IMR-90 (cell line): Measurements from ENCODE around the gene UCHL1. TPM values are rescaled to one million over a fixed set of nuclear protein-coding genes. Genes with fewer than 3 reads are reported as not detected.

Experiments used
- ATAC-seq: fragments of 200-7000 bp; cut with Tn5 transposase; 2 replicates; pipeline ENCODE4 v1.9.1; 2020; ENCODE audit warnings: low read depth, mild to moderate bottlenecking, moderate library complexity
- BruUV-seq: library from RNA; stranded (reverse); fragments of 400-500 nt; replicated peaks from 2 replicates; lab custom pipeline; 2021; lab: Mats Ljungman, UMichigan
- CTCF ChIA-PET: fragments of 300-600 bp; formaldehyde crosslinking; extraction: SDS; loops from one replicate; lab custom pipeline; 2021; ENCODE audit warnings: antibody characterized with exemption; lab: Yijun Ruan, JAX
- POLR2A ChIA-PET: fragments of 300-600 bp; sonication (Branson Sonifier 250); formaldehyde crosslinking; loops from one replicate; lab custom pipeline; 2022; ENCODE audit warnings: antibody characterized with exemption; ENCODE audit not compliant: unreplicated experiment; lab: Charles Lee
- DNase-seq: peaks from one replicate; pipeline ENCODE4 v3.0.0; 2013
- H2AFZ ChIP-seq: replicated peaks from 2 replicates; pipeline ENCODE3; 2013; ENCODE audit warnings: low read length, mild to moderate bottlenecking; ENCODE audit not compliant: poor library complexity
- H2AK5ac ChIP-seq: 2 replicates; pipeline ENCODE4 v1.6.1; 2013; ENCODE audit warnings: low read depth, low read length, inconsistent platforms
- H2AK9ac ChIP-seq: replicated peaks from 2 replicates; pipeline ENCODE3; 2013; ENCODE audit warnings: mild to moderate bottlenecking, low read depth, low read length, moderate library complexity; ENCODE audit not compliant: poor library complexity
- H2BK120ac ChIP-seq: 2 replicates; pipeline ENCODE4 v1.6.1; 2013; ENCODE audit warnings: low read depth, low read length, inconsistent platforms
- H2BK15ac ChIP-seq: 3 replicates; pipeline ENCODE4 v1.6.1; 2013; ENCODE audit warnings: low read depth, low read length, inconsistent platforms
- H2BK20ac ChIP-seq: 2 replicates; pipeline ENCODE4 v1.6.1; 2013; ENCODE audit warnings: low read depth, mild to moderate bottlenecking, inconsistent platforms, low read length, moderate library complexity
- H2BK5ac ChIP-seq: 2 replicates; pipeline ENCODE4 v1.6.1; 2013; ENCODE audit warnings: mild to moderate bottlenecking, low read depth, low read length, inconsistent platforms; ENCODE audit not compliant: poor library complexity, severe bottlenecking
- H3K14ac ChIP-seq: replicated peaks from 2 replicates; pipeline ENCODE4 v1.6.1; 2013; ENCODE audit warnings: low read depth, low read length, inconsistent platforms
- H3K18ac ChIP-seq: 2 replicates; pipeline ENCODE4 v1.6.1; 2013; ENCODE audit warnings: low read depth, low read length, control low read depth
- H3K23ac ChIP-seq: 2 replicates; pipeline ENCODE4 v1.6.1; 2013; ENCODE audit warnings: low read depth, low read length, inconsistent platforms
- H3K27ac ChIP-seq: 2 replicates; pipeline ENCODE4 v1.5.1; 2013; ENCODE audit warnings: mild to moderate bottlenecking, control low read depth, low read length; ENCODE audit not compliant: insufficient read depth
- H3K27me3 ChIP-seq: 2 replicates; pipeline ENCODE4 v1.6.1; 2013; ENCODE audit warnings: low read length; ENCODE audit not compliant: control insufficient read depth, insufficient read depth
- H3K36me3 ChIP-seq: 2 replicates; pipeline ENCODE4 v1.6.1; 2013; ENCODE audit warnings: low read length, mixed read lengths; ENCODE audit not compliant: control insufficient read depth, insufficient read depth
- H3K4ac ChIP-seq: 2 replicates; pipeline ENCODE4 v1.6.1; 2013; ENCODE audit warnings: low read depth, low read length, inconsistent platforms
- H3K4me1 ChIP-seq: 2 replicates; pipeline ENCODE4 v1.6.1; 2013; ENCODE audit warnings: low read length, mixed read lengths; ENCODE audit not compliant: control insufficient read depth, insufficient read depth
- H3K4me2 ChIP-seq: 2 replicates; pipeline ENCODE4 v1.6.1; 2013; ENCODE audit warnings: low read depth, mild to moderate bottlenecking, control low read depth, low read length, moderate library complexity
- H3K4me3 ChIP-seq: 2 replicates; pipeline ENCODE4 v1.5.1; 2013; ENCODE audit warnings: low read depth, mild to moderate bottlenecking, control low read depth, low read length, moderate library complexity; ENCODE audit not compliant: insufficient read depth
- H3K56ac ChIP-seq: 2 replicates; pipeline ENCODE4 v1.6.1; 2013; ENCODE audit warnings: low read length, inconsistent platforms; ENCODE audit not compliant: insufficient read depth; ENCODE audit errors: extremely low read depth
- H3K79me1 ChIP-seq, 2 experiments: 2 replicates each; pipeline ENCODE4 v1.6.1; 2013; ENCODE audit warnings: low read length in 2 of 2, inconsistent platforms in 1 of 2, low read depth in 1 of 2
- H3K9ac ChIP-seq: 2 replicates; pipeline ENCODE4 v1.6.1; 2013; ENCODE audit warnings: low read depth, low read length, control low read depth
- H3K9me1 ChIP-seq: 2 replicates; pipeline ENCODE4 v1.6.1; 2013; ENCODE audit warnings: low read length, inconsistent platforms; ENCODE audit not compliant: insufficient read depth
- H3K9me3 ChIP-seq: 2 replicates; pipeline ENCODE4 v1.6.1; 2013; ENCODE audit warnings: low read length; ENCODE audit not compliant: control insufficient read depth, insufficient read depth
- H4K20me1 ChIP-seq: 2 replicates; pipeline ENCODE4 v1.6.1; 2013; ENCODE audit warnings: low read length, inconsistent platforms; ENCODE audit not compliant: insufficient read depth
- H4K5ac ChIP-seq: 2 replicates; pipeline ENCODE4 v1.6.1; 2013; ENCODE audit warnings: mild to moderate bottlenecking, low read depth, low read length, control low read depth
- H4K8ac ChIP-seq, 2 experiments: 2 replicates each; pipeline ENCODE4 v1.6.1; 2013; ENCODE audit warnings: low read depth in 2 of 2, low read length in 2 of 2, control low read depth in 1 of 2, inconsistent platforms in 1 of 2
- H4K91ac ChIP-seq: 2 replicates; pipeline ENCODE4 v1.6.1; 2013; ENCODE audit warnings: low read depth, low read length, inconsistent platforms; ENCODE audit not compliant: insufficient read depth
- MAZ ChIP-seq: IDR thresholded peaks from 2 replicates; pipeline ENCODE4 v1.6.1; 2012; ENCODE audit warnings: low read depth, mild to moderate bottlenecking, low read length, improper control_type of control experiment, moderate library complexity, borderline replicate concordance
- WGBS, 2 experiments: methylation state at CpG; one replicate each; pipeline versions ENCODE4 v1.1.5 to v1.1.7; 2013; ENCODE audit warnings: missing lambda C conversion rate in 2 of 2; ENCODE audit not compliant: insufficient read length in 1 of 2; ENCODE audit errors: extremely low coverage in 2 of 2; 5-methylcytosine and 5-hydroxymethylcytosine counted together
- dilution Hi-C: fragments of 300-500 bp; cut with HindIII; formaldehyde crosslinking; loops from one replicate; pipeline ENCODE4 v1.14.3; 2018; ENCODE audit warnings: low sequenced_read_pairs; ENCODE audit not compliant: unreplicated experiment
- in situ Hi-C: fragments of 300-500 bp; cut with MboI; formaldehyde crosslinking; loops from 3 replicates; pipeline ENCODE4 v1.14.3; 2019; ENCODE audit warnings: low sequenced_read_pairs, inconsistent platforms, mixed read lengths
- intact Hi-C: fragments of 100-400 bp; cut with micrococcal nuclease; formaldehyde crosslinking; loops from 2 replicates; pipeline ENCODE4 v1.10.0; 2022
- polyA plus RNA-seq, 3 experiments: library from polyadenylated mRNA; depleted of rRNA; stranded (reverse); fragments of >200 nt; gene quantifications; 2 replicates each; pipeline ENCODE4 v1.2.3, GENCODE V29; 2012; ENCODE audit warnings: low replicate concordance in 1 of 3
- total RNA-seq: library from RNA; depleted of rRNA; stranded (reverse); fragments of >200 nt; gene quantifications from 2 replicates; pipeline ENCODE4 v1.2.3, GENCODE V29; 2012

UCHL1 gene
- total and polyA plus RNA-seq, 2 of the 4 experiments (the other 2 are of a cell fraction): 972 to 2,118 TPM

DNA sequence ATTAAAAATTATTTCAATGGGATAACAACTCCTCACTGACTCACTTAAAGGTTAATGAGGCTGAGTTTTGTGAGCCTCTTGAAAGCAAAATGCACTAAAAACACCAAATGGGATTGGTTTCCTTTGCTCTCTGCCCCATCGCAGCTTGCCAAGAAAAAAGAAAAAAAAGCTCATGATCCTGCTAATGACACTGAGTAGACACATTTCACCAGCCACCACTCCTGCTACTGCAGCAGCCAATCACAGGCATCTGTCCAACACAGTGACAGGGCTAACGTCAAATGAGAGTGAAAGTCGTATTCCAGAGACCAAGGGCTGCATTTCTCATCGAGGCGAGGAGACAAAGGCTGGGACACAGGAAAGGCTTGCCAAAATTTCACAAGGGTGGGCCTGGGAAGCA is 47.5 kb upstream of the UCHL1 start:
- H3K9me1 ChIP-seq: peaks cover 15% of the 10 kb centered on the region
- peak overlapping the region; percentile 51; the same call in 2 of the 3 replicates for H2BK15ac ChIP-seq
- peak overlapping the region; percentile 87 for H2BK5ac ChIP-seq
- H3K36me3 ChIP-seq: no peaks in the 10 kb centered on the region
- 0 out of 2 replicates have a peak, but pooled peaks cover 3% of the 10 kb centered on the region for H3K9me3 ChIP-seq
- H4K91ac ChIP-seq: peak overlapping the region; percentile 41
- TF ChIP-seq MAZ: no peak
- peak overlapping the region; percentile 87 for H3K4ac ChIP-seq
- peak overlapping the region; percentile 67; the same call in 1 of the 2 replicates for H2BK20ac ChIP-seq
- H3K4me2 ChIP-seq: no peak overlapping the region
- H4K8ac ChIP-seq: peak overlapping the region in 1 of 2 experiments; percentile 60; a peak in 2 of 4 replicates
- ATAC-seq (no peak), DNase-seq (no peak)
- H3K27ac ChIP-seq: no peak overlapping the region
- H3K9ac ChIP-seq: no peak overlapping the region
- H2BK120ac ChIP-seq: peak overlapping the region; percentile 53; the same call in 1 of the 2 replicates
- H3K56ac ChIP-seq: no peak overlapping the region; the same call in 1 of the 2 replicates
- no TSS peak for BruUV-seq
- dilution Hi-C loops: no loop called here
- in situ Hi-C loops: no loop called here
- H3K18ac ChIP-seq: peak overlapping the region; percentile 61; the same call in 1 of the 2 replicates
- H2AK5ac ChIP-seq: peak overlapping the region; percentile 79
- peaks cover 7% of the 10 kb centered on the region; the same call in 1 of the 2 replicates for H4K20me1 ChIP-seq
- H2AK9ac ChIP-seq: no peak overlapping the region
- WGBS, 2 experiments: no CpG with 5 or more reads among the region's 5 CpGs
- POLR2A ChIA-PET: no interaction called here
- peaks cover 36 to 71% of the 10 kb centered on the region in 2 experiments for H3K79me1 ChIP-seq
- intact Hi-C loops: no loop called here
- H3K27me3 ChIP-seq: no peaks in the 10 kb centered on the region
- H3K14ac ChIP-seq: no peak overlapping the region; the same call in 1 of the 2 replicates
- peaks cover 21% of the 10 kb centered on the region for H3K4me1 ChIP-seq
- H3K4me3 ChIP-seq: no peak overlapping the region
- 0 out of 2 replicates have a peak overlapping the region, but pooled peaks have one; percentile 15 for H4K5ac ChIP-seq
- no peak overlapping the region for H2AFZ ChIP-seq
- H3K23ac ChIP-seq: no peak overlapping the region; the same call in 1 of the 2 replicates
- CTCF ChIA-PET: interaction anchor here (1.0 kb wide), 1 partner anchor 281 kb away, joined by 3 read pairs; no protein-coding TSS in a partner anchor
